H9 (cell line): ENCODE data around the gene LHFPL6. TPM values are rescaled to one million over a fixed set of nuclear protein-coding genes. Genes with fewer than 3 reads are reported as not detected.

Experiments
- DNase-seq: peaks from one replicate; pipeline ENCODE4 v3.0.0-alpha.2; 2017
- H2AFZ ChIP-seq: one replicate; pipeline ENCODE4 v1.6.1; 2013; ENCODE audit warnings: mild to moderate bottlenecking, low read length, control low read depth, moderate library complexity
- H2AK5ac ChIP-seq: 2 replicates; pipeline ENCODE4 v1.6.1; 2013; ENCODE audit warnings: low read length, control low read depth, mixed read lengths; ENCODE audit not compliant: insufficient read length
- H2BK120ac ChIP-seq: one replicate; pipeline ENCODE4 v1.6.1; 2013; ENCODE audit warnings: low read depth, mild to moderate bottlenecking, low read length, control low read depth, inconsistent platforms; ENCODE audit not compliant: poor library complexity, severe bottlenecking
- H2BK12ac ChIP-seq: 2 replicates; pipeline ENCODE4 v1.6.1; 2013; ENCODE audit warnings: low read length, control low read depth, mixed read lengths, low read depth; ENCODE audit not compliant: insufficient read length
- H2BK15ac ChIP-seq: 2 replicates; pipeline ENCODE4 v1.6.1; 2013; ENCODE audit warnings: low read depth, low read length, control low read depth
- H2BK20ac ChIP-seq: one replicate; pipeline ENCODE4 v1.6.1; 2013; ENCODE audit warnings: low read depth, mild to moderate bottlenecking, low read length, control low read depth, inconsistent platforms; ENCODE audit not compliant: poor library complexity, severe bottlenecking
- H2BK5ac ChIP-seq: 2 replicates; pipeline ENCODE4 v1.6.1; 2013; ENCODE audit warnings: low read length, control low read depth, mixed read lengths; ENCODE audit not compliant: insufficient read length
- H3K14ac ChIP-seq: 2 replicates; pipeline ENCODE4 v1.6.1; 2013; ENCODE audit warnings: low read length, control low read depth; ENCODE audit not compliant: insufficient read depth
- H3K18ac ChIP-seq: 2 replicates; pipeline ENCODE4 v1.6.1; 2013; ENCODE audit warnings: low read depth, mild to moderate bottlenecking, mixed read lengths, low read length, control low read depth; ENCODE audit not compliant: insufficient read length
- H3K23ac ChIP-seq: 2 replicates; pipeline ENCODE4 v1.6.1; 2013; ENCODE audit warnings: low read length, control low read depth, mixed read lengths, low read depth; ENCODE audit not compliant: insufficient read length
- H3K23me2 ChIP-seq: 2 replicates; pipeline ENCODE4 v1.6.1; 2013; ENCODE audit warnings: low read depth, mild to moderate bottlenecking, mixed read lengths, low read length, control low read depth; ENCODE audit not compliant: insufficient read length, poor library complexity, severe bottlenecking
- H3K27ac ChIP-seq: 2 replicates; pipeline ENCODE4 v1.5.1; 2013; ENCODE audit warnings: low read length, control low read depth, mixed read lengths, low read depth; ENCODE audit not compliant: insufficient read length
- H3K27me3 ChIP-seq: 2 replicates; pipeline ENCODE4 v1.6.1; 2013; ENCODE audit warnings: low read length, control low read depth, inconsistent platforms; ENCODE audit not compliant: insufficient read depth
- H3K4ac ChIP-seq: 2 replicates; pipeline ENCODE4 v1.6.1; 2013; ENCODE audit warnings: low read depth, mild to moderate bottlenecking, control low read depth, inconsistent platforms, low read length, moderate library complexity
- H3K4me1 ChIP-seq: 2 replicates; pipeline ENCODE4 v1.6.1; 2013; ENCODE audit warnings: low read length, control low read depth, inconsistent platforms; ENCODE audit not compliant: insufficient read depth
- H3K4me2 ChIP-seq: 2 replicates; pipeline ENCODE4 v1.6.1; 2013; ENCODE audit warnings: low read length, control low read depth, mixed read lengths; ENCODE audit not compliant: insufficient read length, insufficient read depth
- H3K56ac ChIP-seq: 2 replicates; pipeline ENCODE4 v1.6.1; 2013; ENCODE audit warnings: low read depth, mild to moderate bottlenecking, mixed read lengths, low read length, control low read depth; ENCODE audit not compliant: insufficient read length
- H3K79me1 ChIP-seq: 2 replicates; pipeline ENCODE4 v1.6.1; 2013; ENCODE audit warnings: low read depth, mild to moderate bottlenecking, moderate library complexity, low read length, control low read depth, inconsistent platforms; ENCODE audit not compliant: insufficient read depth, poor library complexity, severe bottlenecking
- H3K79me2 ChIP-seq: 2 replicates; pipeline ENCODE4 v1.6.1; 2013; ENCODE audit warnings: low read length, control low read depth, inconsistent platforms; ENCODE audit not compliant: insufficient read depth
- H3K9ac ChIP-seq: 2 replicates; pipeline ENCODE4 v1.6.1; 2013; ENCODE audit warnings: low read length, control low read depth, mixed read lengths; ENCODE audit not compliant: insufficient read length; ENCODE audit errors: extremely low read depth
- H3K9me3 ChIP-seq: one replicate; pipeline ENCODE4 v1.6.1; 2013; ENCODE audit warnings: low read depth, low read length, inconsistent platforms; ENCODE audit not compliant: control insufficient read depth
- H3T11ph ChIP-seq: one replicate; pipeline ENCODE4 v1.6.1; 2013; ENCODE audit warnings: mild to moderate bottlenecking, low read length, control low read depth, inconsistent platforms
- H4K20me1 ChIP-seq: one replicate; pipeline ENCODE4 v1.6.1; 2013; ENCODE audit not compliant: control insufficient read depth, insufficient read length, insufficient read depth
- H4K5ac ChIP-seq: 2 replicates; pipeline ENCODE4 v1.6.1; 2013; ENCODE audit warnings: low read depth, mild to moderate bottlenecking, mixed read lengths, low read length, control low read depth; ENCODE audit not compliant: insufficient read length
- H4K8ac ChIP-seq: replicated peaks from 2 replicates; pipeline ENCODE4 v1.6.1; 2013; ENCODE audit warnings: low read length, control low read depth, mixed read lengths, low read depth; ENCODE audit not compliant: insufficient read length
- H4K91ac ChIP-seq: 2 replicates; pipeline ENCODE4 v1.6.1; 2013; ENCODE audit warnings: low read depth, mild to moderate bottlenecking, moderate library complexity, mixed read lengths, low read length, control low read depth; ENCODE audit not compliant: insufficient read length
- H3K27ac Mint-ChIP-seq, 3 experiments: 2 replicates in 2 of 3; 3 replicates in 1 of 3; pipeline ENCODE4 v1.8.0; 2020 to 2021; ENCODE audit warnings: mixed read lengths in 3 of 3, mild to moderate bottlenecking in 1 of 3, moderate library complexity in 1 of 3
- H3K27me3 Mint-ChIP-seq: 2 replicates; pipeline ENCODE4 v1.8.0; 2021; ENCODE audit warnings: low read depth, mild to moderate bottlenecking, moderate library complexity, mixed read lengths
- H3K36me3 Mint-ChIP-seq, 3 experiments: 2 replicates in 2 of 3; 3 replicates in 1 of 3; pipeline ENCODE4 v1.8.0; 2020 to 2021; ENCODE audit warnings: low read depth in 3 of 3, mixed read lengths in 3 of 3; ENCODE audit not compliant: insufficient read depth in 1 of 3
- H3K4me1 Mint-ChIP-seq, 2 experiments: 2 replicates each; pipeline ENCODE4 v1.8.0; 2020; ENCODE audit warnings: mixed read lengths in 2 of 2
- H3K4me3 Mint-ChIP-seq, 2 experiments: 2 replicates in 1 of 2; 3 replicates in 1 of 2; pipeline ENCODE4 v1.8.0; 2020 to 2021; ENCODE audit warnings: mild to moderate bottlenecking in 2 of 2, mixed read lengths in 2 of 2, moderate library complexity in 1 of 2
- H3K9me3 Mint-ChIP-seq, 2 experiments: 2 replicates in 1 of 2; 3 replicates in 1 of 2; pipeline ENCODE4 v1.8.0; 2020; ENCODE audit warnings: mild to moderate bottlenecking in 2 of 2, mixed read lengths in 2 of 2, moderate library complexity in 1 of 2
- WGBS: extraction: QIAGEN DNeasy Blood & Tissue Kit; methylation state at CpG from one replicate; pipeline ENCODE4 v1.1.7; 2013; ENCODE audit warnings: missing lambda C conversion rate, low lambda C conversion rate, mixed read lengths; ENCODE audit not compliant: insufficient read length; ENCODE audit errors: extremely low coverage; 5-methylcytosine and 5-hydroxymethylcytosine counted together
- total RNA-seq: library from RNA; stranded (reverse); gene quantifications from 2 replicates; pipeline ENCODE4 v1.2.1, GENCODE V29; 2021
- TF ChIP-seq, protein P1 (sequence below): fragments of 200-600 bp; sonication (generic); conservative IDR thresholded peaks from 3 replicates; pipeline ENCODE4 v1.8.0; 2021; ENCODE audit warnings: antibody characterized with exemption, mild to moderate bottlenecking

Gene LHFPL6
- total RNA-seq, 1 experiment from 2014 or later: 3.5 TPM

GRCh38 chr13:39557285-39557955 is 45.6 kb downstream of the LHFPL6 start:
- Histone ChIP-seq H3K4me1 (no peaks in the 10 kb centered on the region), H4K20me1 (no peaks in the 10 kb centered on the region), H3K9me3 (no peaks in the 10 kb centered on the region), H3K23me2 (no peaks in the 10 kb centered on the region), H3K9ac (no peak overlapping the region), H3K27ac (no peak overlapping the region), H3K23ac (no peak overlapping the region), H4K5ac (no peak overlapping the region), H2BK120ac (no peak overlapping the region), H2BK5ac (no peak overlapping the region), H3K18ac (no peak overlapping the region), H2AFZ (no peak overlapping the region), H2BK12ac (no peak overlapping the region), H3K4ac (no peak overlapping the region), H3K27me3 (no peaks in the 10 kb centered on the region), H3K79me2 (no peaks in the 10 kb centered on the region), H3K79me1 (no peaks in the 10 kb centered on the region), H3K14ac (no peak overlapping the region), H3T11ph (no peak overlapping the region), H3K4me2 (no peak overlapping the region), H3K56ac (no peak overlapping the region), H4K8ac (no peak overlapping the region), H4K91ac (no peak overlapping the region), H2BK15ac (no peak overlapping the region), H2AK5ac (no peak overlapping the region), H2BK20ac (no peak overlapping the region)
- Mint-ChIP-seq H3K27ac (no peak overlapping the region), H3K9me3 (peaks cover 0 to 3% of the 10 kb centered on the region in 2 experiments; a peak in 2 of 5 replicates), H3K4me1 (peaks cover 5 to 8% of the 10 kb centered on the region in 2 experiments; a peak in 3 of 4 replicates), H3K36me3 (peaks cover 2 to 4% (median 3%) of the 10 kb centered on the region in 3 experiments; a peak in 1 of 7 replicates), H3K4me3 (no peak overlapping the region), H3K27me3 (no peaks in the 10 kb centered on the region)
- WGBS: no CpG with 5 or more reads among the region's 12 CpGs
- DNase-seq: no peak
- TF ChIP-seq, protein P1, sequence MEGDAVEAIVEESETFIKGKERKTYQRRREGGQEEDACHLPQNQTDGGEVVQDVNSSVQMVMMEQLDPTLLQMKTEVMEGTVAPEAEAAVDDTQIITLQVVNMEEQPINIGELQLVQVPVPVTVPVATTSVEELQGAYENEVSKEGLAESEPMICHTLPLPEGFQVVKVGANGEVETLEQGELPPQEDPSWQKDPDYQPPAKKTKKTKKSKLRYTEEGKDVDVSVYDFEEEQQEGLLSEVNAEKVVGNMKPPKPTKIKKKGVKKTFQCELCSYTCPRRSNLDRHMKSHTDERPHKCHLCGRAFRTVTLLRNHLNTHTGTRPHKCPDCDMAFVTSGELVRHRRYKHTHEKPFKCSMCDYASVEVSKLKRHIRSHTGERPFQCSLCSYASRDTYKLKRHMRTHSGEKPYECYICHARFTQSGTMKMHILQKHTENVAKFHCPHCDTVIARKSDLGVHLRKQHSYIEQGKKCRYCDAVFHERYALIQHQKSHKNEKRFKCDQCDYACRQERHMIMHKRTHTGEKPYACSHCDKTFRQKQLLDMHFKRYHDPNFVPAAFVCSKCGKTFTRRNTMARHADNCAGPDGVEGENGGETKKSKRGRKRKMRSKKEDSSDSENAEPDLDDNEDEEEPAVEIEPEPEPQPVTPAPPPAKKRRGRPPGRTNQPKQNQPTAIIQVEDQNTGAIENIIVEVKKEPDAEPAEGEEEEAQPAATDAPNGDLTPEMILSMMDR: no peak
